Endothelial cell of umbilical vein (primary cell): ENCODE results near the gene ATXN7L1. TPM values are rescaled to one million over a fixed set of nuclear protein-coding genes. Genes with fewer than 3 reads are reported as not detected.

Experiments used
- BruUV-seq: library from RNA; stranded (reverse); fragments of 400-500 nt; replicated peaks from 2 replicates; lab custom pipeline; 2021; lab: Mats Ljungman, UMichigan
- CTCF ChIA-PET: fragments of 300-600, 350-600 bp; sonication (Branson Sonifier 250); formaldehyde crosslinking; loops from one replicate; lab custom pipeline; 2021; ENCODE audit warnings: antibody characterized with exemption, inconsistent platforms; lab: Charles Lee
- POLR2A ChIA-PET: fragments of 300-600, 350-600 bp; sonication (Branson Sonifier 250); formaldehyde crosslinking; loops from one replicate; lab custom pipeline; 2021; ENCODE audit warnings: antibody characterized with exemption, inconsistent platforms; lab: Charles Lee
- DNase-seq: peaks from one replicate; pipeline ENCODE4 v3.0.0-alpha.2; 2011; ENCODE audit warnings: low read depth, low spot score
- FAIRE-seq: peaks from 2 replicates; lab custom pipeline; 2011; peaks lifted over from hg19 to GRCh38; lab: Jason Lieb, UNC
- H2AFZ ChIP-seq: 2 replicates; pipeline ENCODE4 v1.6.0; 2012; ENCODE audit warnings: low read depth, low read length, control low read depth, inconsistent platforms
- H3K27ac ChIP-seq: 2 replicates; pipeline ENCODE4 v1.5.1; 2011; ENCODE audit warnings: low read depth, mild to moderate bottlenecking, control low read depth, low read length, moderate library complexity; ENCODE audit not compliant: insufficient read depth
- H3K27me3 ChIP-seq, 2 experiments: 2 replicates each; pipeline versions ENCODE4 v1.6.0 to v1.6.1; 2011; ENCODE audit warnings: low read length in 2 of 2, mixed read lengths in 1 of 2; ENCODE audit not compliant: control insufficient read depth in 2 of 2, insufficient read depth in 2 of 2
- H3K36me3 ChIP-seq, 2 experiments: 2 replicates in 1 of 2; 3 replicates in 1 of 2; pipeline ENCODE4 v1.5.1; 2011; ENCODE audit warnings: low read length in 2 of 2, mild to moderate bottlenecking in 1 of 2, moderate library complexity in 1 of 2; ENCODE audit not compliant: control insufficient read depth in 2 of 2, insufficient read depth in 2 of 2; ENCODE audit errors: extremely low read depth in 1 of 2
- H3K4me1 ChIP-seq: 3 replicates; pipeline ENCODE4 v1.5.1; 2011; ENCODE audit warnings: mild to moderate bottlenecking, low read length; ENCODE audit not compliant: control insufficient read depth, insufficient read depth; ENCODE audit errors: extremely low read depth
- H3K4me2 ChIP-seq: 2 replicates; pipeline ENCODE4 v1.6.1; 2011; ENCODE audit warnings: low read length, control low read depth, mixed read lengths; ENCODE audit not compliant: insufficient read depth
- H3K4me3 ChIP-seq, 3 experiments: fragments of 200-600 bp in 1 of 3; sonication (generic), shearing (Covaris generic) in 1 of 3; replicated peaks in 1 of 3; 2 replicates each; pipeline ENCODE4 v1.5.1; 2011 to 2016; ENCODE audit warnings: control low read depth in 3 of 3, low read length in 3 of 3, mild to moderate bottlenecking in 2 of 3, inconsistent platforms in 1 of 3, low read depth in 1 of 3, moderate library complexity in 1 of 3; ENCODE audit not compliant: insufficient read depth in 1 of 3
- H3K79me2 ChIP-seq: 2 replicates; pipeline ENCODE4 v1.6.0; 2012; ENCODE audit warnings: low read length, inconsistent platforms; ENCODE audit not compliant: control insufficient read depth, insufficient read depth
- H3K9ac ChIP-seq: replicated peaks from 2 replicates; pipeline ENCODE3; 2011; ENCODE audit warnings: low read length, control low read depth; ENCODE audit not compliant: insufficient read depth; ENCODE audit errors: extremely low read depth
- H3K9me1 ChIP-seq: replicated peaks from 3 replicates; pipeline ENCODE4 v1.6.0; 2011; ENCODE audit warnings: mild to moderate bottlenecking, low read length; ENCODE audit not compliant: control insufficient read depth, insufficient read depth; ENCODE audit errors: extremely low read depth
- H3K9me3 ChIP-seq: replicated peaks from 2 replicates; pipeline ENCODE4 v1.5.1; 2012; ENCODE audit warnings: low read length, inconsistent platforms; ENCODE audit not compliant: control insufficient read depth, insufficient read depth
- H4K20me1 ChIP-seq: replicated peaks from 2 replicates; pipeline ENCODE3; 2011; ENCODE audit warnings: mild to moderate bottlenecking, low read length; ENCODE audit not compliant: control insufficient read depth, insufficient read depth; ENCODE audit errors: extremely low read depth
- CTCF ChIP-seq, 2 donors: IDR thresholded peaks; 1 replicate in 1 of 2; 2 replicates in 1 of 2; pipeline ENCODE4 v1.5.1; 2011; ENCODE audit warnings: low read length in 2 of 2, mild to moderate bottlenecking in 2 of 2, moderate library complexity in 2 of 2, control low read depth in 1 of 2, inconsistent platforms in 1 of 2, low read depth in 1 of 2; ENCODE audit not compliant: insufficient read depth in 1 of 2; ENCODE audit errors: extremely low read depth in 1 of 2
- EZH2 ChIP-seq: IDR thresholded peaks from 2 replicates; pipeline ENCODE4 v1.6.1; 2012; ENCODE audit warnings: borderline replicate concordance, low read depth, mild to moderate bottlenecking, moderate library complexity, low read length, inconsistent platforms; ENCODE audit not compliant: severe bottlenecking
- GATA2 ChIP-seq: IDR thresholded peaks from 2 replicates; pipeline ENCODE4 v1.7.0; 2011; ENCODE audit warnings: low read depth, mild to moderate bottlenecking, moderate library complexity, mixed read lengths, low read length; ENCODE audit not compliant: insufficient read length, insufficient read depth
- POLR2AphosphoS5 ChIP-seq: IDR thresholded peaks from 2 replicates; pipeline ENCODE4 v1.6.1; 2012; ENCODE audit warnings: low read depth, mild to moderate bottlenecking, control low read depth, low read length, moderate library complexity; ENCODE audit not compliant: insufficient read depth
- dilution Hi-C: fragments of 300-500 bp; cut with MboI; formaldehyde crosslinking; loops from one replicate; pipeline ENCODE4 v1.15.0; 2019; ENCODE audit warnings: low sequenced_read_pairs; ENCODE audit not compliant: extremely low pct_ligation_motif_present
- intact Hi-C: fragments of 100-400 bp; cut with micrococcal nuclease; formaldehyde crosslinking; loops from one replicate; pipeline ENCODE4 v1.10.0; 2022
- polyA plus RNA-seq, 4 experiments: library from polyadenylated mRNA; depleted of rRNA in 3 of 4; stranded (reverse) in 3 of 4; unstranded in 1 of 4; fragments of >200 nt; gene quantifications; 2 replicates each; pipeline versions ENCODE4 v1.2.1 to v1.2.3, GENCODE V29; 2011 to 2012; ENCODE audit warnings: missing spikeins in 1 of 4
- total RNA-seq: library from RNA; stranded (reverse); gene quantifications from 2 replicates; pipeline ENCODE4 v1.2.3, GENCODE V29; 2021

ATXN7L1 gene
- total and polyA plus RNA-seq, 2 donors (not counting 3 experiments of a cell fraction or from before 2014, with no cell fraction given) = 4.6 to 15.6 TPM

- Histone ChIP-seq H3K27ac (no peak overlapping the region), H4K20me1 (no peaks in the 10 kb centered on the region), H3K4me2 (no peak overlapping the region), H3K9me3 (no peaks in the 10 kb centered on the region), H3K9ac (no peak overlapping the region), H3K9me1 (no peaks in the 10 kb centered on the region), H3K27me3 (no peaks in the 10 kb centered on the region), H3K79me2 (no peaks in the 10 kb centered on the region), H2AFZ (no peak overlapping the region), H3K4me1 (peaks cover 2% of the 10 kb centered on the region), H3K4me3 (no peak overlapping the region), H3K36me3 (no peaks in the 10 kb centered on the region)
- dilution Hi-C loops = no loop called here
- CTCF ChIA-PET = interaction anchor here (1.0 to 2.4 kb wide), 7 partner anchors 9 to 696 kb away, joined by 3 to 11 read pairs (median 4); partner anchors contain the start of gene RINT1
- BruUV-seq = no TSS peak
- TF ChIP-seq POLR2AphosphoS5 (no peak), EZH2 (no peak), CTCF (IDR thresholded peaks at IDR 0.05; ENCODE audit: extremely low read depth in 1 of 2, insufficient read depth in 1 of 2, low read depth in 1 of 2, low read length in 2 of 2) (peak in 1 of 2 donors; percentile 1), GATA2 (peak; percentile 35)
- POLR2A ChIA-PET = no interaction called here
- FAIRE-seq = no peak
- intact Hi-C loops = loop anchor here (10.0 kb wide), 1 partner anchor 435 kb away; no protein-coding TSS in a partner anchor
- DNase-seq = peak; percentile 17
Observed at GRCh38 chr7:105580022-105580740, 296.2 kb downstream of the ATXN7L1 start.
